HFF-Myc (cell line): Measurements from ENCODE around the gene HBQ1.
"Not testable (repeated sequence)": the region's sequence is repeated elsewhere in the genome, so short reads cannot be mapped to it uniquely, and the experiment has no call there.

Source experiments
- DNase-seq: peaks from one replicate; pipeline ENCODE4 v3.0.0-alpha.2; 2011; ENCODE audit warnings: low read depth; ENCODE audit errors: extremely low read depth
- H3K4me3 ChIP-seq: replicated peaks from 2 replicates; pipeline ENCODE4 v1.5.1; 2011; ENCODE audit warnings: low read depth, mild to moderate bottlenecking, control low read depth, low read length
- CTCF ChIP-seq: IDR thresholded peaks from 2 replicates; pipeline ENCODE4 v1.5.1; 2012; ENCODE audit warnings: mild to moderate bottlenecking, low read depth, low read length, control low read depth; ENCODE audit errors: missing control alignments

Gene HBQ1

GRCh38 chr16:152141-153128 lies 27.8 kb upstream of the HBQ1 start, which contains the start of gene HBZ:
Gene HBZ, plus strand, starts transcription at chr16:152644. Its CDS starts 266 bp downstream, at chr16:152910.
- H3K4me3 ChIP-seq: no peak within 1 kb of the TSS
- no peak for TF ChIP-seq CTCF
- no peak for DNase-seq

- DNase-seq, H3K4me3 ChIP-seq: not testable (repeated sequence)
These were observed 27.1 kb upstream of the HBQ1 start for GRCh38 chr16:153129-153521.

- not testable (repeated sequence) for H3K4me3 ChIP-seq, DNase-seq
These were observed 26.6 kb upstream of the HBQ1 start for GRCh38 chr16:153550-154216.

- no peak for DNase-seq
- H3K4me3 ChIP-seq: peak overlapping the region; percentile 46
- TF ChIP-seq CTCF: no peak
These were observed 25.8 kb upstream of the HBQ1 start for GRCh38 chr16:154217-155030.

GRCh38 chr16:155031-155398 lies 25.2 kb upstream of the HBQ1 start:
- H3K4me3 ChIP-seq: peak overlapping the region; percentile 46
- DNase-seq: no peak
- no peak for TF ChIP-seq CTCF

- no peak overlapping the region for H3K4me3 ChIP-seq
- TF ChIP-seq CTCF: no peak
- DNase-seq: no peak
These were observed 21.0 kb upstream of the HBQ1 start for GRCh38 chr16:159136-159849.

- not testable (repeated sequence) for H3K4me3 ChIP-seq, DNase-seq
These were observed 20.0 kb upstream of the HBQ1 start for GRCh38 chr16:160242-160641.
